Islet of Langerhans (tissue), 1 donor: ENCODE results near the gene MYH11.

ENCODE experiments used
- FAIRE-seq: peaks from one replicate; lab custom pipeline; 2011; peaks lifted over from hg19 to GRCh38; lab: Jason Lieb, UNC

The MYH11 gene

DNA sequence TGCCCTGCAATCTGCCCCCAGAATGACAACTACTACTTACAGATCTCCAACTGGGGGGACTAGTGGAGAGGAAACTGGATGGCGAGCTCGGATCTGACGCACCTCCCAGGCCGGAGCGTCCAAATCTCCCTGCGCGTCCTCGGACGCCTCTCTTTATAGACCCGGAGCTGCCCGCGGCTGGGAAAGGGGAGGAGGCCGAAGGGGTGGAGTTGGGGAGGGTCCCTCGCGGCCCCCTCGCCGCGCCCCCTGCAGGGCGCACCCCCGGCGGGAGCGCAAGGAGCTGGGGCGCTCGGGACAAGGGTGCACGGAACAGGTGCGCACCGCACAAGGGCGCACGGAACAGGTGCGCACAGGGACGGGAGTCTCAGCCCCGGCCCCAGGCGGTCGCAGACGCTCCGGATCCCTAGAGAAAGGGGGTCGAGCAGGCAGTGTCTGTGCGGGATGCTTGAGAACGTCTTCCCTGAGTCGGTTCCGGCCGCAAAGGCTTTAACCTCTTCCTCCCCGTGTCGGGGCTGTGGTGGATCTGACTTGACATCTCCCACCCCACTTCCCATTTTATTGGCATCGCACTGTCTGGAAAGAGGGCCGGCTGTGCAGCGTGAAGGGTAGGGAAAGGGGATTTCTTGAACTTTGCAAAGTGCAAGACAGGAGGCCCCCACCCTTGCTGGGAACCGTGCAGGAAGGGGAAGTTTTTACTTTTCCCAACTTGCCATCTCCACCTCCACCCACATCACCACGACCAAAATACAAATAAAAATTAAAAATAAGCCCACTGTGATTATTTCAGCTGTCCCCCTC, at the start of gene MYH11:
Gene MYH11 (minus strand): TSS at position 128 of the 798 bp plus-strand sequence. CDS start 18,776 bp downstream, outside the sequence.
- no peak for FAIRE-seq

DNA sequence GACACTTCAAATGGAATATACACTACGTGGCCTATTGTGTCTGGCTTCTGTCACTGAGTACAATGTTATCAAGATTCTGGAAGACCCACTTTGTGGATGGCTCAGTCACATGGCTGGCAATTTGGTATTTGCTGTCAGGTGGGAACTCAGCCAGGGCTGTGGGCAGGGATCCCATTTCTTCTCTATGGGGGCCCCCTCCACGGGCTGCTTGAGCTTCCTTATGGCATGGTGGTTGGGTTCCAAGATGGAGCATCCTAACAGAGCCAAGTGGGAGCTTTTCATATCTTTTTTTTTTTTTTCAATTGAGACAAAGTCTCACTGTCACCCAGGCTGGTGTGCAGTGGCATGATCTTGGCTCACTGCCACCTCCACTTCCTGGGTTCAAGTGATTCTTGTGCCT, 49.6 kb upstream of the MYH11 start:
- FAIRE-seq, result no peak

DNA sequence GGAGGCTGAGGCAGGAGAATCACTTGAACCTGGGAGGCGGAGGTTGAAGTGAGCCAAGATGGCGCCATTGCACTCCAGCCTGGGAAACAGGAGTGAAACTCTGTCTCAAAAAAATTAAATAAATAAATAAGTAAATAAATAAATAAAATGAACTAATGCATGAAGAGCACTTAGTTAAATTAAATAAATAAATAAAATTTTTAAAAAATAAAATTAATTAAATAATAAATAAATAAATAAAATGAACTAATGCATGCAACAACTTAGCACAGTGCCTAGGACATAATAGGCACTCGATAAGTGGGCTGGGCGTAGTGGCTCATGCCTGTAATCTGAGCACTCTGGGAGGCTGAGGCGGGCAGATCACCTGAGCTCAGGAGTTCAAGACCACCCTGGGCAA, 47.1 kb upstream of the MYH11 start:
- no peak for FAIRE-seq

DNA sequence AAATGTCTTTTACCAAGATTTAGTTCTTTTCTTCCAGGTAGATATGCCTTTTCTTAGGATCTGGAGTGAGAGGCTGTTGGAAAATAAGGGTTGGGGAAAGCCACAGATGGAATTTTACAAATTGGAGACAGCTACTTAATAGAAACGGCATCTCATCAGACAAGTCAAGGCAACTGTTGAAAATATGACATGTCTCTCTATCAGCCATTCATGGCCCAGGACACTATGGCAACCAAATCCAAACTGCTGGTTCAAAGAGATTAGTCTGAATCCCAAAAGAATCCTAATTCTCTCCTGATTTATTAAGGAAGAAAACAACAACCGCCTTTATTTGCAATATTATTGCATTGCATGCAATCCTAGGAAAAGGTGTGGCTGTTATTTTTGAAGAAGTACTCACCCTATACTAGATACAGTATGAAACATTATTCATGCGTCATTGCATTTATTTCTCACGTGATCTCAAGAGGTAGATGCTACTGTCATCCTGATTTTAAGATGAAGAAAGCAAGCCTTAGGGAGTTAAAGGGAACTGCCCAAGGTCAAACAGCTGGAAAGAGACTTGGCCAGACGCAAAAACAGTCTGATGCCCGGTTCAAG, 44.2 kb upstream of the MYH11 start:
- FAIRE-seq, result no peak

DNA sequence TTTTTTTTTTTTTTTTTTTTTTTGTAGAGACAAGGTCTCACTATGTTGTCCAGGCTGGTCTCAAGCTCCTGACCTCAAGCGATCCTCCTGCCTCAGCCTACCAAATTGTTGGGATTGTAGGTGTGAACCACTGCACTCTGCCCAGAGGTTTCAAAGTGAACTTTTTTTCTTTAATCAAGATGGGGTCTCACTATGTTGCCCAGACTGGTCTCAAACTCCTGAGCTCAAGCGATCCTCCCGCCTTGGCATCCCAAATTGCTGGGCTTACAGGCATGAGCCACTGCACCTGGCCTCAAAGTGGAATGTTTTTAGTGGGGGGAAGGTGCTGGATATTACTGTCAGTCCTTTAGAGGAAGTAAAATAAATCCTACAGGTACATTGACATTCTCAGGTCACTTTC, 43.5 kb upstream of the MYH11 start:
- FAIRE-seq, result no peak

DNA sequence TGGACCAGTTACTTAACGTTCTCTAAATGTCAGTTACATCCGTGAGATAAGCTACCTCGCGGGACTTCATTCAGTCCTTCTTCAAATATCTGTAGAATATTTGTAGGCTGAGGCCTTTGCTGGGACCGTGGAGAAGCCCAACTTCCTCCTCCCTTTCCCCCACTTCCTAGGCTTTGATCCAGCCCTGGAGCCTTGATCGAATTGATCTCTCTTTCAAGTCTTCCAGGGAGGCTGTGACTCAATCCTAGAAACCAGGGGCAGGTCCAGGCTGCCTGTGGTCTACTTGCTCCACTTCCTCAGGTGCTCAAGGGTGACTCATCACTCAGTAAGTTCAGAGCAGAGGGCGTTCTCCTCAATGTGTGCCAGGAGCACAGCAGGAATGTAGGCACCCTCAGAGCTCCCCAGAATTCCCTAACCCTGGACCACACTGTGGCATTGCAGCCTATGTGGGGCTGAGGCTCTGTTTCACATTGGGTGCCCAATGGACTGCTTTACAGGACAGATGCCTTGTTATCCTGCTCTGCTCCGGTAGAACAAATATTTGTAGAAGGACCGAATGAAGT, 42.8 kb upstream of the MYH11 start:
- FAIRE-seq, result no peak

DNA sequence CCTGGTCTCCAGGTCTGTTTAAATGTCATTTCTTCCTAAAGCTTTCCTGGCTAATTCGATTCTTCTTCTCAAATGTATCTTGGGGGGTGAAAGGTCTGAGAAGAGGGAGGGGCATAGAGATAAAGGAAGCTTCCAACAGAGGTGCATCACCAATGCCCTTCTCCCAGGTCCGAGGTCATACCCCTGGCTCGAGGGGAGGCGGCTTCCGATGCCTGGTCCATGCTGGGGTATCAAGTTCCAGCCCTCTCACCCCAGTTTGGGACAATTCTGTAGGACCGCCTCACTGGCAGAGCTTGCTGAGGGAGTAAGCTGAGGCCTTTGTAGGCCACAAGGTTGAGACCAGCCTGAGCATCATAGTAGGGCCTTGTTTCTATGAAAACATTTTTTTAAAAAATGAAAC, 41.8 kb upstream of the MYH11 start:
- no peak for FAIRE-seq

DNA sequence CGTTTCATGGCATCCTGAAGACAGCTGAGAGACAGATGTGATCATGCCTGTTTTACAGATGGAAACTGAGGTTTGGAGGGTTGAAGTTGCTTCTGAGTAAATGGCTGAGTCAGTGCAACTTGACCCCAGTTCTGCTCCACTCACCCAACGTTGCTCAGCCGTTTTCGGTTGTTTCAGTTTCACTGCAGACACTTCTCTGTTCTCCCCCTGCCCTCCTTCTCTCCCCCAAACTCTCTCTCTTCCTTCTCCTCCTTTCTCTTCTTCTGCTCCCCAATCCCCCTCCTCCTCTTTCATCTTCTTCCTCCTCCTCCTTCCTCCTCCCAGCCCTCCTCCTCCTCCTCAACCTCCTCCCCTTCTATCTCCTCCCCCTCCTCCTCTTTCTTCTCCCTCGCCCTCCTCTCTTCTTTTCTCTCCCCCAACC, 41.0 kb upstream of the MYH11 start:
- FAIRE-seq, result no peak

DNA sequence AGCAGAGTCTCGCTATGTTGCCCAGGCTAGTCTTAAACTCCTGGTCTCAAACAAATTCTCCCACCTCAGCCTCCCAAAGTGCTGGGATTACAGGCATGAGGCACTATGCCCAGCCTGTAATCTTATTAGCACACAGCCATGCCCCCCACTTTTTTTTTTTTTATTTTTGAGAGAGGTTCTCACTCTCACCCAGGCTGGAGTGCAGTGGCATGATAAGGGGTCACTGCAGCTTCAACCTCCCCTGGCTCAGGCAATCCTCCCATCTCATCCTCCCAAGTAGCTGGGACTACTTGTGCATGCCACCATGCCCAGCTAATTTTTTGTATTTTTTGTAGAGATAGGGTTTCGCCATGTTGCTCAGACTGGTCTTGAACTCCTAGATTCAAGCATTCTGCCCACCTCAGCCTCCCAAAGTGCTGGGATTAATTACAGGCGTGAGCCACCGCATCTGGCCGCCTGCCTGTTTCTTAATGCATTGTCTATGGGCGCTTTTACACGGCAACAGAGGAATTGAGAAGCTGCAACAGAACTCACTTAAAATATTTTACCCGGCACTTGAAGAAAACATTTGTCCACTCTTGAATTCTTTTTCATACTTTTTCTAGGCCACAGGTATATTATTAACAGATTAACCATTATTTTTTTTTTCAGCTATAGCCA, 40.4 kb upstream of the MYH11 start:
- FAIRE-seq, result no peak

DNA sequence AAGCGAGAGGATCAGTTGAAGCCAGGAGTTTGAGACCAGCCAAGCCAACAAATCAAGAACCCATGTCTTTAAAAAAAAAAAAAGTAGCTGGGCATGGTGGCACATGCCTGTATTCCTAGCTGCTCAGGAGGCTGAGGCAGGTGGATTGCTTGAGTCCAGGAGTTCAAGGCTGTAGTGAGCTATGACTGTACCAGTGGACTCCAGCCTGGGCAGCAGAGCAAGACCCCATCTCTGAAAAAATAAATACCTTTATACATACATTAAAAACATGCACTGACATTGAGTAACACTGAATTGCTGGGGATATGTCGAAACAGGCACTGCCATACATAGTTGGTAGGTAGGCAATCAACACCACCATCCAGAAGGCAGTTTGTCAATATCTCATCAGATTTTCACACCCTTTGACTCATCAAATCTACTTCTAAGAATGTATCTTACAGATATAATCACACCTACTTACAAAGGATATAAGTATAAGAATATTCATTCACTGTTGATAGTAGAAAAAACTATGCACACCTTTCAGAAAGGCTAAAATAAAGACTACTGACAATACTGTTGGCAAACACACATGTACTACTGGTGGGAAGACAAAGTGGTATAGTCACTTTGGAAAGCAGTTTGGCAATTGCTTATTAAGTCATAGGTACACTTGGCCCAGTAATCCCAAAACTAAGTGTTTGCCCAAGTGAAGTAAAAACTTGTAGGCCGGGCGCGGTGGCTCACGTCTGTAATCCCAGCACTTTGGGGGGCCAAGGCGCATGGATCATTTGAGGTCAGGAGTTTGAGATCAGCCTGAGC, 37.9 kb upstream of the MYH11 start:
- FAIRE-seq, result no peak

DNA sequence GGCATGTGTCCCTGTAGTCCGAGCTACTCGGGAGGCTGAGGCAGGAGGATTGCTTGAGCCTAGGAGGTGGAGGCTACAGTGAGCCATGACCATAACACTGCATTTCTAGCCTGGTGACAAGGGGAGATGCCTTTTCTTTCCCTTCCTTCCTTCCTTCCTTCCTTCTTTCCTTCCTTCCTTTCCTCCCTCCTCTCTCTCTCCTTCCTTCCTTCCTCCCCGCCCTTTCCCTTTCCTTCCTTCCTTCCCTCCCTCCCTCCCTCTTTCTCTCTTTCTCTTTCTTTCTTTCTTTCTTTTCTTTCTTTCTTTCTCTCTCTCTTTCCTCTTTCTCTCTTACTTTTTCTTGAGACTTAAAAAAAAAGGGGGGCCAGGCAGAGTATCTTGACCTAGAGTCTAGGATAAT, 34.7 kb upstream of the MYH11 start:
- no peak for FAIRE-seq

DNA sequence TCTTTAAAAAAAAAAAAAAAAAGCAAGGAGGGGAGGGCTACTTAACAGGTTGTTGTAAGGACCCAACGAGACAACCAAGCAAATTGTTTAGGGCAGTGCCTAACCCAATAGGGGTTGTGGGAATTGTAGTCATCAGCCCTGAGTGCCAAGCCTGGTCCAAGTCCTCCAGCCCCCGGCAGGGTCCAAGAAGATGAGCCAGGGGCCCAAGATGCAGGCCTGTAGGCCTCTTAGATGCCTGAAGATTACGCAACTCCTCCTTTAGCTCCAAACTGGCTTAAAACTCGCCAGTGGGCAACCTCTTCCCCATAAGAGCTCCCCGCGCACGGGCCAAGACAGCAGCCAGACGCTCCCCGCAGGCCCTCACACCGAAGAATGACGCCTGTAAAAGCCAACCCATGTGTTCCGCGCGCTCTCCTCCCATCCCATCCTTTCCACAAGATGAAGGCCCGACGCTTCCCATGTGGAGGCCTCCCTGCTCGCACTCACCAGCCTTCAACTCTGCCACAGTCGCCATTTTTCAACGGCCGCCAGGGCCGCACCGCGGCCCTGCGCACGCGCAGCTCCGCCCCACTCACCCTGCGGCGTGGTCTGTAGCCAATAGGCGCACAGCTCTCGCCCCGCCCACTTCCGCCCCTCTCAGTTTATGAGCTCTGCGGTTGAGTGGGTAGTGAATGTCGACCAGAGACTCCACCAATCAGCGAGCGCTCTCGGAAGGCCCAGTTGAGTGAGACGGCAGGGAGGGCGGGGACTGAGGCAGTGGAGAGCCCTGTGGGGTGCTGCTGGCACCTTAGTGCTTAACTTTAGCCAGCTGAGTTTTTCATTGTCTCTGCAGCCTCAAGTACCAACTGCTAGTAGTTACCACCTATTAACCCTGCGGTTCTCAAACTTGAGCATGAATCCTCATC, 31.5 kb upstream of the MYH11 start, which contains the start of gene CEP20:
Gene CEP20 (minus strand): TSS at position 532 of the 905 bp plus-strand sequence. CDS start 18 bp downstream, at position 514.
- FAIRE-seq, result no peak

DNA sequence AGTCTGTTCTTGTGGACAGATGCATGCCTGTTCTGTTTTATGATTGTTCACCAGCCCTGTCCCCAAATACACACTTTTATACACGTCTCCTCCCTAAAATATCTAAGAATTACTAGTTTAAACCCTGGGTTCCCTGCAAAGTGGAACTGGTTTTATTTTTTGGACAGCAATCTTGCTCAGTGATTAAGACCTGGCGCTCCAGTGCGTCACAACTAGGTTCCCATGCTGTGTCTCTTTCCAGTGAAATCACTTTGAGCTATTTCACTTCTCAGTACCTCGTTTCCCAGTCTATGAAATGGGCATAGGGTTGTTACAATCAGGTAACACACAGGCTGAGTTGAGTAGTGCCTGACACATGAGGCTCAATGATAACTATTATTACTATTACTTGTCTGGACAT, 30.5 kb upstream of the MYH11 start:
- FAIRE-seq, result no peak

DNA sequence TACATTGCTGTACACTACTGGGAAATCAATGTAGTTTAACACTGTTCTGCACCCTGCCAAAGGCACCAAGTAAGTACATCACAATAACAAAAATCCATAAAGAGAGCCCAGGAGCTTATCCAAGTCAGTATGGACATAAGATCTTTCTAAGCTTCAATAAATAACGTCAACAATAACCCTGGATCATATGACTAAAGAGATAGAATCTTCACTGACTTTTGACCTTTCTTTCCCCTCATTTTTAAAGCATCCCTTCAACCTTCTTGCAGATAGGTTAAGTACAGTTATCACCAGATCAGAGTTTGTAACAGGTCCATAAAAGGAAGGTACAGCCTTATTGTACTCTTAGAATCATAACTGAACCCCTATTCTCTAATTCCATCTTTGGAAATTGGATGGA, 29.2 kb upstream of the MYH11 start:
- no peak for FAIRE-seq

DNA sequence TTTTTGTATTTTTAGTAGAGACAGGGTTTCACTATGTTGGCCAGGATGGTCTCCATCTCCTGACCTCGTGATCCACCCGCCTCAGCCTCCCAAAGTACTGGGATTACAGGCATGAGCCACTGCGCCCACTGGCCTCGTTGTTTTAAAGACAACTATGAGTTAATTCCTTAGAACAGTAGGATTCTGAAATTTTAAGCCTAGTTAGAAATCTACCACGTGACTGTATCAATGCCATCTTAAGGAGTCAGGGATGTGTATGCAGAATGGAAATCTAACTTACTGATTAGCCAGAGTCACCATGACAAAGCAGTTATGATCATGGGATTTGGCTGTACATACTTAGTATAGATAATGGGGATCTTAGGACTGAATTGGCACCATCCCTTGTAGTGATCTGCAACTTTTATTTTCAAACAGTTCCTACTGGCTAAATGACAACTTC, 28.8 kb upstream of the MYH11 start:
- FAIRE-seq, result no peak

DNA sequence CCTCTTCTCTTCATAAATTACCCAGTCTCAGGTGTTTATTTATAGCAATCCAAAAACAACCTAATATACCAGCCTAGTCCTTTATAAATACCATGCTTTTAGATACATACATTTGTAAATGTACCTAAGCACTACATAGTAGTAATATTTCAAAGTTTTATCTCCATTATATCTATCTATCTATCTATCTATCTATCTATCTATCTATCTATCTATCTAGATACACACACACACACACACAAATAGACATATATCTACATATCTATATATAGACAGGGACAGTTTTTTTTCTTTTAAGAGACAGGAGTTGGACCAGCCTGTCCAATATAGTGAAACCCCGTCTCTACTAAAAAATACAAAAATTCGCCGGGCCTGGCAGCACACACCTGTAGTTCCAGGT, 25.7 kb upstream of the MYH11 start:
- FAIRE-seq, result no peak

DNA sequence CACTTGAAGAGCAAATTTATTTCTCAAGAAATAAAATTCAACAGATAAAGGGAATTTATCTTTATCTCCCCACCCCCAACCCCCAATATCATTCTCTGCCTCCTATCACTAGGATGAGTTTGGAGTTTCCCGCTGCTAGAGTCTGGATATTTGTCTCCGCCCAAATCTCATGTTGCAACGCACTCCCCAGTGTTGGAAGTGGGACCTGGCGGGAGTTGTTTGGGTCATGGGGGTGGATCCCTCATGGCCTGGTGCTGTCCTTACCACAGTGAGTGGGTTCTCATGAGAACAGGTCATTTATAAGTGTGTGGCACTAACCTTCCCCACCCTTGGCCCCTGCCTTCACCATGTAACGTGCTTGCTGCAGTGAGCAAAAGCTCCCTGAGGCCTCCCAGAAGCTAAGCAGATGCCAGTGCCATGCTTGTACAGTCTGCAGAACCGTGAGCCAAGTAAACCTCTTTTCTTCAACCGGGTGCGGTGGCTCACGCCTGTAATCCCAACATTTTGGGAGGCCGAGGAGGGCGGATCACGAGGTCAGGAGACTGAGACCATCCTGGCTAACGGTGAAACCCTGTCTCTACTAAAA, 25.1 kb upstream of the MYH11 start:
- FAIRE-seq, result no peak

DNA sequence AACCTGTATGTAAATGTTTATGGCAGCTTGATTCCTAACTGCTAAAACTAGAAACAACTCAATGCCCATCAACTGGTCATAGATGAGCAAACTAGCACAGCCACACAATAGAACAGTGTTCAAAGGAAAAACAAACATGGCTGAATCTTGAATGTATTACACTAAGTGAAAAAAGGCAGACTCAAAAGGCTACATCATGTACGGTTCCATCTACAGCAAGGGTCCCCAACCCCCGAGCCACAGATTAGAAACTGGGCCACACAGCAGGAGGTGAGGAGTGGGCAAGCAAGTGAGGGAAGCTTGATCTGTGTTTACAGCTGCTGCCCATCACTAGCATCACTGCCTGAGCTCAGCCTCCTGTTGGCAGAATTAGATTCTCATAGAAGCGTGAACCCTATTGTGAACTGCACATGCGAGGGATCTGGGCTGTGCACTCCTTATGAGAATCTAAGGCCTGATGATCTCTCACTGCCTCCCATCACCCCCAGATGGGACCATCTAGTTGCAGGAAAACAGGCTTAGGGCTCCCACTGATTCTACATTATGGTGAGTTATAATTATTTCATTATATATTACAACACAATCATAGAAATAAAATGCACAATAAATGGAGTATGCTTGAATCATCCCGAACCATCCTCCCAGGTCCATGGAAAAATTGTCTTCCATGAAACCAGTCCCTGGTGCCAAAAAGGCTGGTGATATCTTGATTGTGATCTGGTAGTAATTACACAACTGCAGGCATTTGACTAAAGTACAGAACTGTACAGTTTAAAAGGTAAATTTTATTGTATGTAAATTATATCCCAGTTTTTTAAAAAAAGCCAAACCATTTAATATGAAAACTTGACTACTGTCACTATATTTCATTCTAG, 23.8 kb upstream of the MYH11 start:
- FAIRE-seq, result no peak

DNA sequence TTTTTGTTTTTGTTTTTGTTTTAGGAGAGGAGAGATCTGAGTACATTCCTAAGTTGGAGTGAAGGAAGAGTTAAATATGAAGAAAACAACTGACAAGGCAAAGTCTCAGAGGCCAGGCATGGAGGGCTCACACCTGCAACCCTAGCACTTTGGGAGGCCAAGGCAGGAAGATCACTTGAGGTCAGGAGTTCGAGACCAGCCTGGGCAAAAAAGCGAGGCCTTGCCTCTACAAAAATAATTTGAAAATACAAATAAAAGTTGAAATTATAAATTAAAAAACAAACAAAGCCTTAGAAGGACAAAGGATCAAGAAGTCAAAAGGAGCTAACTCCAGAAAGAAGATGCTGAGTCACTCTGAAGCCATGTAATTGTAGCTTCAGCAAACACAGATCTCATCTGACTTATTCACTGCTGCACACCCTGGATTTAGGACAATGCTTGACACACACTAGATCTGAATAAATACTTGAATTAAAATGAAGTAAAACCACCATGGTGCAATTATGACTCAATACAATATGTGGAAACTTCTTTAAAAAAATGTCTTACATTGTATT, 22.5 kb upstream of the MYH11 start:
- no peak for FAIRE-seq
